ENCODE data around the gene RPL36. TPM values are rescaled to one million over a fixed set of nuclear protein-coding genes. Genes with fewer than 3 reads are reported as not detected.
"Not testable (repeated sequence)": the region's sequence is repeated elsewhere in the genome, so short reads cannot be mapped to it uniquely, and the experiment has no call there.

Gene RPL36
- polyA plus RNA-seq, 1 of the 3 experiments (the other 2 are of a cell fraction) = 1,383 TPM

DNA sequence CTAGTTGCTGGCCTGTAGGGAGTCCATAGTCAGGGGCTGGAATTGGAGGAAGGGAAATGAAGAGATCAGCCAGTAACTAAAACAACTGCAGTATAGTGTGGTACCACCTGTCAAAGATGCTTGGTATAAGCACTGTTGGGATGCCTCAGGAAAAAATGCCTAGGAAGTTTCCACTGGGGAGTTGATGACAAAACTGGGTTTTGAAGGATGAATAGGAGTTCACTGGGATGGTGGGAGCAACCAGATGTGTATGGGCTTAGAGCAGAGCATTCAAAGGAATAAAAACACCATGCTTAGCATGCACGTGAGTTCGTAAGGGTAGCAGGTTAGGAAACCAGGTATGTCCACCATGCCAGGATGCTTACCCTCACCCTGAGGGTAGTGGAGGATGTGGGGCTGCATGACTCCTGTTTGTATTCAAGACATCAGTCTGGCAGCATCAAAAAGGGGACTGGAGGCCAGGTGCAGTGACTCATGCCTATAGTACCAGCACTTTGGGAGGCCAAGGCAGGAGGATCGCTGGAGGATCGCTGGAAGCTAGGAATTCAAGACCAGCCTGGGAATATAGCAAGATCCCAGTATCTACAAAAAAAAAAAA, 37.5 kb downstream of the RPL36 start:
- H2AFZ ChIP-seq (ENCODE audit: low read depth) = no peak overlapping the region
- ChIA-PET CTCF (interaction anchor here (0.6 kb wide), 1 partner anchor 29 kb away, joined by 4 read pairs; no protein-coding TSS in a partner anchor), POLR2A (no interaction called here)
- no peaks in the 10 kb centered on the region for H4K20me1 ChIP-seq (ENCODE audit: insufficient read depth)
- no peaks in the 10 kb centered on the region for H3K4me1 ChIP-seq (ENCODE audit: control insufficient read depth in 1 of 2, insufficient read depth in 2 of 2, low read depth in 1 of 2, low read length in 1 of 2)
- no peak overlapping the region for H3K9ac ChIP-seq
- 50% methylated on average over 4 of the region's 4 CpGs for WGBS (ENCODE audit: low lambda C conversion rate)
- H3K9me3 ChIP-seq = no peaks in the 10 kb centered on the region
- H3K79me2 ChIP-seq (ENCODE audit: insufficient read depth) = no peaks in the 10 kb centered on the region
- H3F3A ChIP-seq (replicated peaks; ENCODE audit: insufficient read depth) = peaks cover 3% of the 10 kb centered on the region
- H3K4me2 ChIP-seq = no peak overlapping the region
- DNase-seq = no peak
- TF ChIP-seq TCF12 (IDR thresholded peaks at IDR 0.05) = no peak
- H3K36me3 ChIP-seq (replicated peaks in 1 of 2; ENCODE audit: control insufficient read depth in 1 of 2, insufficient read depth in 2 of 2, low read length in 1 of 2) = no peaks in the 10 kb centered on the region
- H3K27ac ChIP-seq (ENCODE audit: low read depth in 2 of 2, low read length in 1 of 2) = no peak overlapping the region
- no peak overlapping the region for H3K4me3 ChIP-seq (ENCODE audit: low read depth in 2 of 2, low read length in 1 of 2)
- no peaks in the 10 kb centered on the region for H3K9me2 ChIP-seq
- H3K27me3 ChIP-seq (ENCODE audit: insufficient read depth) = no peaks in the 10 kb centered on the region; the same call in none of the 2 replicates

GRCh38 chr19:5733172-5733571, 43.1 kb downstream of the RPL36 start:
- H3K4me2 ChIP-seq; H2AFZ ChIP-seq (ENCODE audit: low read depth); H3K79me2 ChIP-seq (ENCODE audit: insufficient read depth); DNase-seq; H4K20me1 ChIP-seq (ENCODE audit: insufficient read depth); CTCF ChIA-PET; H3K4me1 ChIP-seq (ENCODE audit: control insufficient read depth in 1 of 2, insufficient read depth in 2 of 2, low read depth in 1 of 2, low read length in 1 of 2); H3K27ac ChIP-seq (ENCODE audit: low read depth in 2 of 2, low read length in 1 of 2); H3K36me3 ChIP-seq (replicated peaks in 1 of 2; ENCODE audit: control insufficient read depth in 1 of 2, insufficient read depth in 2 of 2, low read length in 1 of 2); H3K9me3 ChIP-seq; H3F3A ChIP-seq (replicated peaks; ENCODE audit: insufficient read depth); H3K9ac ChIP-seq; H3K27me3 ChIP-seq (ENCODE audit: insufficient read depth); H3K4me3 ChIP-seq (ENCODE audit: low read depth in 2 of 2, low read length in 1 of 2); H3K9me2 ChIP-seq: not testable (repeated sequence)
- WGBS (ENCODE audit: low lambda C conversion rate) = 61% methylated on average over 2 of the region's 2 CpGs
- POLR2A ChIA-PET = interaction anchor here (0.6 kb wide), 1 partner anchor 219 kb away, joined by 4 read pairs; no protein-coding TSS in a partner anchor

GRCh38 chr19:5738423-5738822, 48.3 kb downstream of the RPL36 start:
- no peak for TF ChIP-seq GABPA (IDR thresholded peaks at IDR 0.05; ENCODE audit: low read depth)
- TF ChIP-seq RCOR1 (IDR thresholded peaks at IDR 0.05; ENCODE audit: low read length) = no peak
- TF ChIP-seq EZH2phosphoT487 (IDR thresholded peaks at IDR 0.05; ENCODE audit: borderline replicate concordance, low read depth) = no peak
- no peak for TF ChIP-seq USF2 (IDR thresholded peaks at IDR 0.05; ENCODE audit: borderline replicate concordance, low read depth, low read length)
- TF ChIP-seq POLR2AphosphoS5 (IDR thresholded peaks at IDR 0.05; ENCODE audit: low read depth, low read length) = no peak
- no peak for TF ChIP-seq FOXM1 (IDR thresholded peaks at IDR 0.05; ENCODE audit: low read depth)
- no peak for TF ChIP-seq FOXJ3 (CRISPR knock-in tag; IDR thresholded peaks at IDR 0.05)
- no peak overlapping the region for H3K4me3 ChIP-seq (ENCODE audit: low read depth in 2 of 2, low read length in 1 of 2)
- H2AFZ ChIP-seq (ENCODE audit: low read depth) = no peak overlapping the region
- H3K27me3 ChIP-seq (ENCODE audit: insufficient read depth) = peaks cover 7% of the 10 kb centered on the region; the same call in 1 of the 2 replicates
- no peaks in the 10 kb centered on the region for H3K9me2 ChIP-seq
- POLR2A ChIA-PET = interaction anchor here (1.0 kb wide), 1 partner anchor 48 kb away, joined by 3 read pairs; the partner anchor contains the start of gene RPL36
- H3K9ac ChIP-seq = no peak overlapping the region
- no peaks in the 10 kb centered on the region for H3K36me3 ChIP-seq (replicated peaks in 1 of 2; ENCODE audit: control insufficient read depth in 1 of 2, insufficient read depth in 2 of 2, low read length in 1 of 2)
- no peak overlapping the region for H3K27ac ChIP-seq (ENCODE audit: low read depth in 2 of 2, low read length in 1 of 2)
- H3F3A ChIP-seq (replicated peaks; ENCODE audit: insufficient read depth) = no peaks in the 10 kb centered on the region
- DNase-seq = no peak
- WGBS (ENCODE audit: low lambda C conversion rate) = 61% methylated on average over 7 of the region's 8 CpGs
- H4K20me1 ChIP-seq (ENCODE audit: insufficient read depth) = no peaks in the 10 kb centered on the region
- CTCF ChIA-PET = no interaction called here
- H3K9me3 ChIP-seq = no peaks in the 10 kb centered on the region
- no peak overlapping the region for H3K4me2 ChIP-seq
- H3K4me1 ChIP-seq (ENCODE audit: control insufficient read depth in 1 of 2, insufficient read depth in 2 of 2, low read depth in 1 of 2, low read length in 1 of 2) = no peaks in the 10 kb centered on the region
- no peaks in the 10 kb centered on the region for H3K79me2 ChIP-seq (ENCODE audit: insufficient read depth)

Other genes with a start within 250 kb of the RPL36 start
- not detected in 2 replicates for gene ZNRF4, start 234.9 kb upstream of the RPL36 start, polyA plus RNA-seq (2012; rRNA removed)
- 0.02 and 0.03 TPM in 2 replicates for gene TINCR, start 122.3 kb upstream of the RPL36 start, polyA plus RNA-seq (2012; rRNA removed)
- 20.3 and 37.7 TPM in 2 replicates for gene SAFB2, start 67.5 kb upstream of the RPL36 start, polyA plus RNA-seq (2012; rRNA removed)
- 44.4 and 90.0 TPM in 2 replicates for gene SAFB, start 67.2 kb upstream of the RPL36 start, polyA plus RNA-seq (2012; rRNA removed)
- gene MICOS13, start 9.8 kb upstream of the RPL36 start, polyA plus RNA-seq (2012; rRNA removed) = 112 and 116 TPM in 2 replicates
- 52.0 and 53.3 TPM in 2 replicates for gene HSD11B1L, start 9.3 kb upstream of the RPL36 start, polyA plus RNA-seq (2012; rRNA removed)
- 75.4 and 111 TPM in 2 replicates for gene LONP1, start 29.9 kb downstream of the RPL36 start, polyA plus RNA-seq (2012; rRNA removed)
- not detected in 2 replicates for gene CATSPERD, start 30.3 kb downstream of the RPL36 start, polyA plus RNA-seq (2012; rRNA removed)
- 0.82 and 0.91 TPM in 2 replicates for gene PRR22, start 94.5 kb downstream of the RPL36 start, polyA plus RNA-seq (2012; rRNA removed)
- 44.0 and 45.2 TPM in 2 replicates for gene DUS3L, start 100.9 kb downstream of the RPL36 start, polyA plus RNA-seq (2012; rRNA removed)
- 0.54 and 0.99 TPM in 2 replicates for gene NRTN, start 114.8 kb downstream of the RPL36 start, polyA plus RNA-seq (2012; rRNA removed)
- not detected in 2 replicates for gene FUT6, start 149.4 kb downstream of the RPL36 start, polyA plus RNA-seq (2012; rRNA removed)
- gene FUT3, start 161.2 kb downstream of the RPL36 start, polyA plus RNA-seq (2012; rRNA removed) = not detected in 2 replicates
- not detected in 2 replicates for gene FUT5, start 180.2 kb downstream of the RPL36 start, polyA plus RNA-seq (2012; rRNA removed)
- gene NDUFA11, start 213.5 kb downstream of the RPL36 start, polyA plus RNA-seq (2012; rRNA removed) = 386 and 534 TPM in 2 replicates
- 6.5 and 9.1 TPM in 2 replicates for gene VMAC, start 214.6 kb downstream of the RPL36 start, polyA plus RNA-seq (2012; rRNA removed)
- gene CAPS, start 224.0 kb downstream of the RPL36 start, polyA plus RNA-seq (2012; rRNA removed) = 13.4 and 17.3 TPM in 2 replicates